GM12891 (cell line): ENCODE data around the gene TGFB1.

Experiments used
- PAX5 ChIP-seq: IDR thresholded peaks from 2 replicates; pipeline ENCODE4 v1.6.1; 2011; ENCODE audit warnings: low read length, moderate library complexity, mild to moderate bottlenecking; ENCODE audit not compliant: insufficient read depth, severe bottlenecking
- POLR2A ChIP-seq: IDR thresholded peaks from 2 replicates; pipeline ENCODE4 v1.6.1; 2011; ENCODE audit warnings: low read depth, low read length, control low read depth
- POLR2AphosphoS5 ChIP-seq: IDR thresholded peaks from 2 replicates; pipeline ENCODE4 v1.6.1; 2011; ENCODE audit warnings: low read depth, low read length, control low read depth
- POU2F2 ChIP-seq: IDR thresholded peaks from 2 replicates; pipeline ENCODE4 v1.6.1; 2011; ENCODE audit warnings: low read depth, mild to moderate bottlenecking, control low read depth, low read length, moderate library complexity
- SPI1 ChIP-seq: IDR thresholded peaks from 2 replicates; pipeline ENCODE4 v1.6.1; 2011; ENCODE audit warnings: low read depth, low read length, control low read depth
- TAF1 ChIP-seq: IDR thresholded peaks from 2 replicates; pipeline ENCODE4 v1.6.1; 2011; ENCODE audit warnings: low read depth, low read length, control low read depth

DNA sequence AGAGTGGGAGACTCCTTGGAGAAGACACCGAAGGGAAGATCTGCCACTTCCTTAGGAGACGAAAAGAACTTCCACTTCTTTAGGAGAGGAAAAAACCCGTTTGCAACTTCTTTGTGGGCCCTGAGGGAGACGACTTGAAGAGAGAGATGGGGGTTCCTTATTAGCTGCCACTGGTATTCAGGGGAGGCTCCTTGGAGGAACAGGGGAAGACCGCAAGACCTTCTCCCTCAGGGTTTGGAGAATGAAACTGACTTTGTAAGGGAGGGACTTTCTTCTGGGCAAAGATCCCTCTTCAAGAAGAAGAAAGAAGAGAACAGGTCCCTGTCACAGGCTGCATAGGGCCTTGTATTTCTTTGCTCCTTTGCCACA lies 44.3 kb upstream of the TGFB1 start:
- TF ChIP-seq POLR2A = no peak
- no peak for TF ChIP-seq POLR2AphosphoS5
- TF ChIP-seq SPI1 = no peak
- no peak for TF ChIP-seq POU2F2
- no peak for TF ChIP-seq TAF1
- TF ChIP-seq PAX5 = no peak
